GM12864 (cell line): ENCODE results near the gene HCFC1R1.

Experiments
- DNase-seq: peaks from one replicate; pipeline ENCODE4 v3.0.0-alpha.2; 2011; ENCODE audit warnings: low read depth
- H3K4me3 ChIP-seq: 2 replicates; pipeline ENCODE4 v1.5.1; 2011; ENCODE audit warnings: mild to moderate bottlenecking, low read depth, low read length, control low read depth
- CTCF ChIP-seq: IDR thresholded peaks from 2 replicates; pipeline ENCODE4 v1.5.1; 2011; ENCODE audit warnings: low read depth, mild to moderate bottlenecking, moderate library complexity, low read length, control low read depth, inconsistent platforms; ENCODE audit errors: missing control alignments

HCFC1R1 gene

GRCh38 chr16:3008690-3009037, 15.1 kb downstream of the HCFC1R1 start:
- DNase-seq = no peak
- no peak overlapping the region for H3K4me3 ChIP-seq
- TF ChIP-seq CTCF = no peak

DNA sequence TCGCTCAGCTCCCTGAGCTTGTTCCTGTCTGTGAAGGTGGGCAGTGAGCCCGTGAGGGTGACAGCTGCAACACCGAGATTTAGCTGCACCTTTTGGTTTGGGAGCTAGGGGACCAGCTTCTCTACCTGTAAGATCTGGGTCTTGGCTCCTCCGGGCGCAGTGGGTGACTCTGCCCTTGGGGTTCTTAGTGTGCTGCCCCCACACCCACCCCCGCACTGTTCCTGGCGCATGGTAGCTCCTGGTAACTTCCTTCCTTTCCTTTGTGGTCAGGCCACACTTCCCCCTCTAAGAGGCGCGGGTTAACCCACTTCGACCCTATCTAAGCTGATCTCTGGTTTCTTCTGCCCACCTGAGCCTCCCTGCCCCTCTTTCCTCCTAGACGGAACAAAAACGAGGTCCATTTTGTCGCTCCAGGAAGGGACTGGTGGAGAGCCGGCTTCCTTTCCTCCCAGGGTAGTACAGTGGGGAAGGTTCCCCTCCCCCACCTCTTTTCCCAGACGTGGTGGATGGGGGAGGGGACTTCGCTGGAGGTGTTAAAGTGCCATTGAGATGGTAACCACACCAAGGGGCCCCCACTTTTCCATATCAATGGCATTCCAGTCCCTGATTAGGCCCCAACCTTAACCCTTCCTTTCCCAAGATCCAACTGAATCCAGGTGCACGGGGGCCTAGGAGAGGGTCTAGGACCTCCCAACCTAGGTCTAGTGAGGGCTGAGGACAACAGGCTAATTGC, 15.6 kb downstream of the HCFC1R1 start:
- no peak overlapping the region for H3K4me3 ChIP-seq
- TF ChIP-seq CTCF = no peak
- no peak for DNase-seq

DNA sequence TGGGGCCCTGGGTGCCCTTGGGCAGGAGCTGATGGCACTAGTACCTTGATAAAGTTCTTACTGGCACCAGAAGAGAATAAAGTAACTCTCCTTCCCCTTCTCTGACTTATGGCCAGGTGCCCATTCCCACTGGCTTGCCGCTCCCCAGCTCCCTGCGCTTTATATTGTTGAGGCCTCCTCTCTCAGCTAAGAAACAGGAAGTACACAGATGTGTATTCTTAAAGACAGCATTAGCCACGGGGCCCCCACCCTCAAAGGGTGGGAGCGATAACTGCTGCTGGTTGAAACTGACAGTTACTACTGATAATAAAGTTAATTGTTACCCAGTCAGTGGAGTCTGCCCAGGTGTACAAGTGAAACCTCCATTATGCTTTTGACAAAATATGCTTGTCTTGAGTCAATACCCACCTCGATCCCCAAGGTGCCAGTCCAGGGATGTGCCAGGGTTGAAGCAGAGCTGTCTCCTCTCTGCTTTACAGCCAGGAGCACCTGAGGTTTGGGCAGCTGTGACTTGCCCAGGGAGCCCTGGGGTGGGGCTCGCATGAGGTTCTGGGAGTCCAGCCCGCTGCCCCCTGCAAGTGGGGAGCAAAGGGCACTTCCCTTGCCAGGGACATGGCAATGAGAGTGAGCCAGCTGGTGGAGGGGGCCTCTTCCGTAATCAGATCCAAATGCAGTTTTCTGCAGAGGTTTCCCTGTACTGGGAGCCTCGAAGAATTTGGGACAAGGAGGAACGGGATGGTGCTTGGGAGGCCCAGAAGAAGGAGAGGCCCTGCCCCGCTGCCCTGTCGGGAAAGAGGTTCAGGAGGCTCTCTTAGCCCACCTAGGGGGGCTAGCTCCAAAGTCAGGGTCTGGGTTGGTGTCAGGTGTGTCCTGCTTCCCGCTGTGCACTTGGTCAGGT, 16.4 kb downstream of the HCFC1R1 start:
- TF ChIP-seq CTCF = no peak
- no peak overlapping the region for H3K4me3 ChIP-seq
- DNase-seq = no peak

GRCh38 chr16:3004781-3005284, 18.9 kb downstream of the HCFC1R1 start:
- TF ChIP-seq CTCF = no peak
- no peak for DNase-seq
- no peak overlapping the region for H3K4me3 ChIP-seq

DNA sequence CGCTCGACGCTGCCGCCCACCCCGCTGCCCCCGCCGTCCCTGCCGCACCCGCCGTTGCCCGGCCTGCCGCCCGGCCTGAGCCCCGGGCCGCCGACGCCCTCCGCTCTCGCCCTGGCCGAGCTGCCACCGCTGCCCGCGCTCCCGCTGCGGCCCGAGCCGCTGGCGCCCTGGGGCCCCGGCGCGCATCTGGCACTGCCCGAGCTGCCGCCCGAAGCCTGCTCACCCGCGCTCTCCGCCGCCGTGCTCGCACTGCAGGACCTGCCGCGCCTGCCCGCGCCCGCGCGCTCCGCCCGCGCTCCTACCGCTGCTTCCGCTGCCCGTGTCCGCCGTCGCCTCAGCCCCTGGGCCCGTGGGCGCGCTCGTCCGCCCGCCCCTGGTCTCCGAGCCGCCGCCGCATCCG, 19.4 kb downstream of the HCFC1R1 start:
- no peak for DNase-seq
- H3K4me3 ChIP-seq = no peak overlapping the region; the same call in 1 of the 2 replicates
- TF ChIP-seq CTCF = no peak

GRCh38 chr16:3003582-3004270, 20.0 kb downstream of the HCFC1R1 start:
- DNase-seq = peak; percentile 96
- no peak overlapping the region; the same call in 1 of the 2 replicates for H3K4me3 ChIP-seq
- peak; percentile 34 for TF ChIP-seq CTCF
